Body of pancreas (tissue), 4 donors: ENCODE data around the gene SSC5D.

Experiments
- POLR2A ChIP-seq, 3 donors: fragments of 450-650 bp; IDR thresholded peaks; one replicate each; pipeline ENCODE4 v1.6.1; 2016; ENCODE audit warnings: antibody characterized with exemption in 3 of 3, mild to moderate bottlenecking in 2 of 3
- TF ChIP-seq, protein P1 (sequence below), 7 experiments: fragments of 450-650 bp in 4 of 7; fragments of 200-600 bp in 3 of 7; sonication (generic) in 3 of 7; IDR thresholded peaks; one replicate each; pipeline ENCODE4 v1.5.1; 2016 to 2019; ENCODE audit warnings: antibody characterized with exemption in 7 of 7

DNA sequence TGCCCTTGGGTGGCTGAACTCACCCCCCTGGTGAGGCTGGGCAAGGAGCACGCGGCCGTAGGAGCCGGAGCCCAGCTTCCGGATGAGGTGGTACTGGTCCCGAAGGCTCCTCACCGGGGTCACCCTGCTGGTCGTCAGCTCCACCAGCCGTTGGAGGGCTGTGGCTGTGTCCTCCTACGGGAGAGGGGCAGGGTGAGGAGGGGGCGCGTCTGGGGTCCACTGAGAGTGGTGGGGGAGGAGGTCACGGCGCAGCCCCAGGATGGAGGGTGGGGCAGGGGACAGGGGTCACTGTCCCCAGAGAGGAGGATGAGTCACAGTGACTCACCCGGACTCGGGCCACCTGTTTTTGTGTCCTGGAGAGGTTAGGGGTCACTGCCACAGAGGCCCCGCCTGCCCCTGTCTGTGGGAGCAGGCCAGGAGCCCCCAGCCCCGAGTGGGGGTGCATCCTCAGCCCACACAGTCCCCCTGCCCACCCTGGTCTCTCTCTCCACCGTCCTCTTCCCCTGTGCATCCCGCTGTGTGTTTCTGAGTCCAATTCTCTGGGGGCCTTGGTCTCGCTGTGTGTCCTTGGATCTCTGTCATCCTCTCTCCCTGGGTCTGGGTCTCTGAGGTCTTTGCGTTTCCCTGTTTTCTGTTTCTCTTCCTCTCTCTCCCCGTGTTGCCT is 56.7 kb downstream of the SSC5D start:
- TF ChIP-seq, protein P1, sequence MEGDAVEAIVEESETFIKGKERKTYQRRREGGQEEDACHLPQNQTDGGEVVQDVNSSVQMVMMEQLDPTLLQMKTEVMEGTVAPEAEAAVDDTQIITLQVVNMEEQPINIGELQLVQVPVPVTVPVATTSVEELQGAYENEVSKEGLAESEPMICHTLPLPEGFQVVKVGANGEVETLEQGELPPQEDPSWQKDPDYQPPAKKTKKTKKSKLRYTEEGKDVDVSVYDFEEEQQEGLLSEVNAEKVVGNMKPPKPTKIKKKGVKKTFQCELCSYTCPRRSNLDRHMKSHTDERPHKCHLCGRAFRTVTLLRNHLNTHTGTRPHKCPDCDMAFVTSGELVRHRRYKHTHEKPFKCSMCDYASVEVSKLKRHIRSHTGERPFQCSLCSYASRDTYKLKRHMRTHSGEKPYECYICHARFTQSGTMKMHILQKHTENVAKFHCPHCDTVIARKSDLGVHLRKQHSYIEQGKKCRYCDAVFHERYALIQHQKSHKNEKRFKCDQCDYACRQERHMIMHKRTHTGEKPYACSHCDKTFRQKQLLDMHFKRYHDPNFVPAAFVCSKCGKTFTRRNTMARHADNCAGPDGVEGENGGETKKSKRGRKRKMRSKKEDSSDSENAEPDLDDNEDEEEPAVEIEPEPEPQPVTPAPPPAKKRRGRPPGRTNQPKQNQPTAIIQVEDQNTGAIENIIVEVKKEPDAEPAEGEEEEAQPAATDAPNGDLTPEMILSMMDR (IDR thresholded peaks at IDR 0.05), result no peak
- no peak for TF ChIP-seq POLR2A (IDR thresholded peaks at IDR 0.05)
